Measurements from ENCODE around the gene TST.

DNA sequence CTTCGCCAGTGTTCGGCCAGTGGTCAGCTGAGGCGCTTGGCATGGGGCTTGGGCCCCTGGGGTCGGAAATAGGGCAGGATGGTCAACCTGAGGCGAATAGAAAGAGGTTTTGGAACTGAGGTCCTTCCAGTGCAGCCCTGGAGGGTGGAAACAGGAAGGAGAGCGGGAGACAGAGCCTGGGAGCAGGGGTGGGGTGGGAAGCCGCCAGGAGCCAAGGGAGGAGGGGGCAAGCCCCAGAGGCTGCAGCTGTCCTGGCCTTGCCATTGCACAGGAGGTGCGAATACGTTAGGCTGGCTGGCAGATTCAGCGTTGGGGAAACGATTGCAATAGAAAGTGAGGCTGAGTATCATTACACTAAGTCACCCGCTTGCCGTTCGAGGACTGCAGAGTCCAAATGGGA is 18.4 kb upstream of the TST start:
- TF ChIP-seq, protein P1, sequence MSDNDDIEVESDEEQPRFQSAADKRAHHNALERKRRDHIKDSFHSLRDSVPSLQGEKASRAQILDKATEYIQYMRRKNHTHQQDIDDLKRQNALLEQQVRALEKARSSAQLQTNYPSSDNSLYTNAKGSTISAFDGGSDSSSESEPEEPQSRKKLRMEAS (IDR thresholded peaks at IDR 0.05; ENCODE audit: insufficient read depth, insufficient read length) = no peak
- TF ChIP-seq, protein P2, sequence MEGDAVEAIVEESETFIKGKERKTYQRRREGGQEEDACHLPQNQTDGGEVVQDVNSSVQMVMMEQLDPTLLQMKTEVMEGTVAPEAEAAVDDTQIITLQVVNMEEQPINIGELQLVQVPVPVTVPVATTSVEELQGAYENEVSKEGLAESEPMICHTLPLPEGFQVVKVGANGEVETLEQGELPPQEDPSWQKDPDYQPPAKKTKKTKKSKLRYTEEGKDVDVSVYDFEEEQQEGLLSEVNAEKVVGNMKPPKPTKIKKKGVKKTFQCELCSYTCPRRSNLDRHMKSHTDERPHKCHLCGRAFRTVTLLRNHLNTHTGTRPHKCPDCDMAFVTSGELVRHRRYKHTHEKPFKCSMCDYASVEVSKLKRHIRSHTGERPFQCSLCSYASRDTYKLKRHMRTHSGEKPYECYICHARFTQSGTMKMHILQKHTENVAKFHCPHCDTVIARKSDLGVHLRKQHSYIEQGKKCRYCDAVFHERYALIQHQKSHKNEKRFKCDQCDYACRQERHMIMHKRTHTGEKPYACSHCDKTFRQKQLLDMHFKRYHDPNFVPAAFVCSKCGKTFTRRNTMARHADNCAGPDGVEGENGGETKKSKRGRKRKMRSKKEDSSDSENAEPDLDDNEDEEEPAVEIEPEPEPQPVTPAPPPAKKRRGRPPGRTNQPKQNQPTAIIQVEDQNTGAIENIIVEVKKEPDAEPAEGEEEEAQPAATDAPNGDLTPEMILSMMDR (IDR thresholded peaks at IDR 0.05; ENCODE audit: extremely low read depth in 1 of 2, insufficient read depth in 1 of 2, low read depth in 1 of 2, low read length in 2 of 2) = no peak
- no peak for TF ChIP-seq POLR2A (IDR thresholded peaks at IDR 0.05; ENCODE audit: low read depth, low read length)
- TF ChIP-seq EZH2 (IDR thresholded peaks at IDR 0.05; ENCODE audit: borderline replicate concordance, low read depth, low read length, severe bottlenecking) = no peak
- no peak for TF ChIP-seq FOS (IDR thresholded peaks at IDR 0.05; ENCODE audit: borderline replicate concordance, insufficient read depth, low read length)
- TF ChIP-seq MYC (IDR thresholded peaks at IDR 0.05; ENCODE audit: low read depth, low read length) = no peak
- no peak for TF ChIP-seq POLR2AphosphoS5 (IDR thresholded peaks at IDR 0.05; ENCODE audit: insufficient read depth, low read depth, low read length)
